GM12872 (cell line): ENCODE measurements around the gene ADGRL3.

Experiments used
- TF ChIP-seq, protein P1 (sequence below): IDR thresholded peaks from 3 replicates; pipeline ENCODE4 v1.5.1; 2011; ENCODE audit warnings: low read depth, mild to moderate bottlenecking, low read length, moderate library complexity; ENCODE audit not compliant: insufficient read depth

ADGRL3 gene

DNA sequence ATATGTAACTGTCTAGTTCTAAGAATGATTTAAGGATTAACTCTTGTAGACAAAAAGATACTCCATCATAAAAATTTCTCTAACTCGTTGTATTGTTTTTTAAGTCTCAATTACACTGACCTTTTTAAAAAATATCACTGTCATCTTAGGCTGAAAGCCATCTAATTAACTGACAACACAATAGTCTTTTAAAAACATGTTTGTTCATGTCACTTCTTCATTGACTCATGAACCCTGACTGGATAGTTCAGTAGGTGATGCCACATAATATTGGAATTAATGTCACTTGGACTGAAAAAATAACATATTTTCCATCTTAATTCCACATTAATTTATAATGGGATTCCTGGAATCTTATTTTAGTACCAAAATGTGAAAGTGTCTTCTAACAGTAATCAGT lies 179.3 kb downstream of the ADGRL3 start:
- TF ChIP-seq, protein P1, sequence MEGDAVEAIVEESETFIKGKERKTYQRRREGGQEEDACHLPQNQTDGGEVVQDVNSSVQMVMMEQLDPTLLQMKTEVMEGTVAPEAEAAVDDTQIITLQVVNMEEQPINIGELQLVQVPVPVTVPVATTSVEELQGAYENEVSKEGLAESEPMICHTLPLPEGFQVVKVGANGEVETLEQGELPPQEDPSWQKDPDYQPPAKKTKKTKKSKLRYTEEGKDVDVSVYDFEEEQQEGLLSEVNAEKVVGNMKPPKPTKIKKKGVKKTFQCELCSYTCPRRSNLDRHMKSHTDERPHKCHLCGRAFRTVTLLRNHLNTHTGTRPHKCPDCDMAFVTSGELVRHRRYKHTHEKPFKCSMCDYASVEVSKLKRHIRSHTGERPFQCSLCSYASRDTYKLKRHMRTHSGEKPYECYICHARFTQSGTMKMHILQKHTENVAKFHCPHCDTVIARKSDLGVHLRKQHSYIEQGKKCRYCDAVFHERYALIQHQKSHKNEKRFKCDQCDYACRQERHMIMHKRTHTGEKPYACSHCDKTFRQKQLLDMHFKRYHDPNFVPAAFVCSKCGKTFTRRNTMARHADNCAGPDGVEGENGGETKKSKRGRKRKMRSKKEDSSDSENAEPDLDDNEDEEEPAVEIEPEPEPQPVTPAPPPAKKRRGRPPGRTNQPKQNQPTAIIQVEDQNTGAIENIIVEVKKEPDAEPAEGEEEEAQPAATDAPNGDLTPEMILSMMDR = no peak

DNA sequence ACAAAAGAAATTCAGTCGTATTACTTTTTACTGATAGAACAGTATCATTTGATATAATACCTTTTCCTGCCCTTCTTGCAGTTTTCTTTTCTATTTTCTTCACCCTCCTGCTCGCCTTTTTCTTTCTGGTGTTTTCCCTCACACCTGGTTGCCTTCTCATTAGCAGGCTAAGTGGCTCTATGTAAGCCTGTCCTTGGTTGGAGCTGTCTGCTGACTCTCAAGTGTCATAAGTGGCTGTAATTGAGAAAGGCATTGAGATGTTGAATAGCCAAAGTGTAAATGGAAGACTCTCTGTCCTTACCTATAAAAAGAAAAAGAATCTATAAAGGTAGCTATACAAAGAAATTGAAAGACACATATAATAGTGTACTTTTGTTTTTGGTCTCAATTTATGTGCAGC lies 180.7 kb downstream of the ADGRL3 start:
- TF ChIP-seq, protein P1 = no peak

DNA sequence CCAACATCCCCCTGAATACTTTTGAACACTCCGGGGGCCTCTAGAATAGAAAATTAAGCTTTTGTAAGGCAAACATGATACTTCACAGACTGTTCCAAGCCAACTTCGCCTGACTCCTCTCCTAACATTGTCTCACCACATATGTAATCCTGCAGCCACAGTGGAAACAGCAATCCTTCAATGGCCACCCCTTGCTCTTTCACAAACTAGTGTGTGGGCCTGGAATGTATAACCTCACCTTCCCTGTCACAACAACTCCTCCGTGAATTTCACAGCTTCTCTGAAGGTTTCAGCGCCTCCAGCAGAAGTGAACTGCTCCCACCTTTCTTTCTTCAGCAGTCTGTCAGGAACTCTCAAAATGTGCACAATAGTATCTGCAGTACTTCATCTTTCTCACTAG lies 185.1 kb downstream of the ADGRL3 start:
- TF ChIP-seq, protein P1 = no peak

DNA sequence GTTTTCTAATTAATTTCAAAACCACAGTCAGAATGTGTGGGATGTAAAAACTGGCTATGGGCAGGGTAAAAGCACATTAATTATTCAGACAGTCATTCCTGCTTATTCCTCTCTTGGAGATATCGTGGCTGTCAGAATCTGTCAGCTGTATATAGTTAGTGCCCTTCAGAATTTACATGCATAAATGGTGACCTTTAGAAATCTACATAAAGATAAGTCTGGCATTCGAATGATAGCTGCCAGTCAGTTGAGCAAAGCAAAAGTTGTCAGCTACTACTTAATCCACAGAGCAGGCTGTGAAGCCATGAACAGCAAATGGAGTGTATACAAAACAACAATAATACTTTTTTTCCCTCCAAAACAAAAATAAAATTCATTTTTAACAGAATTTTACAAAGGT lies 189.5 kb downstream of the ADGRL3 start:
- TF ChIP-seq, protein P1 = no peak

DNA sequence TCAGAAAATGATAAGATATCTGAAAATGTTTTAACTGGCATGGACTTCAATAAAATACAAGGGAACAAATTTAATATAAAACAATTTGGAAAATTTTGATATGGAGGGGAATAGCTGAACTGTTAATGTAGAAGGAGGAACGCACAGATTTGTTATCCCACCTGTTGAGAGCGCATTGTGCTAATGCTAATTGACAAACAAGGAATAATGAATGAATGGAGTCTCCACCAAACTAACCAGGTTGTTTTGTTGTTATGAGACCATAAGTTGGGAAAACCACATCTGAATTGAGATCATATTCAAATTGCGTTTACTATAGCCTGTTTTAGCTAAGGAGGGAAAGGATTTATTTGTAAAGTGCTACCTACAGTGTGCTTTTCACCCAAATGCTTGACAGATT lies 195.6 kb downstream of the ADGRL3 start:
- TF ChIP-seq, protein P1 = no peak

DNA sequence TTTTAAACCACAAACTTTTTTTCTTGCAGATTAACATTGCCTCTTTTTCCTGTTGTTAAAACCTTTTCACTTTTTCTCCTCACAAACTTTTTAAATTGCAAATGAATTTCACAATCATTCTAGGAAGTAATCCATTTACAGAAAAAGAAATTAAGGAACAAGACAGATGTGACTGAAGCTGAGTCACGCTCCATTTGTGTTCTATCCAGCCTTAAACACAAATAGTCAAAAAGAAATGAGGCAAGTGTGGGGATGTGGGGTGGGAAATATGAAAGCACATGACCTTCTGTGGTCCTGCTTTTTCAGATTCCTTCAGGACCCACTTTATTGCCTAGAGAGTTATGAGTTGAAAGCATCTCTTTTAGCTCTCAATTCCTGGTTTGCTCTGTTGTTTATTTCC lies 197.0 kb downstream of the ADGRL3 start:
- TF ChIP-seq, protein P1 = no peak

DNA sequence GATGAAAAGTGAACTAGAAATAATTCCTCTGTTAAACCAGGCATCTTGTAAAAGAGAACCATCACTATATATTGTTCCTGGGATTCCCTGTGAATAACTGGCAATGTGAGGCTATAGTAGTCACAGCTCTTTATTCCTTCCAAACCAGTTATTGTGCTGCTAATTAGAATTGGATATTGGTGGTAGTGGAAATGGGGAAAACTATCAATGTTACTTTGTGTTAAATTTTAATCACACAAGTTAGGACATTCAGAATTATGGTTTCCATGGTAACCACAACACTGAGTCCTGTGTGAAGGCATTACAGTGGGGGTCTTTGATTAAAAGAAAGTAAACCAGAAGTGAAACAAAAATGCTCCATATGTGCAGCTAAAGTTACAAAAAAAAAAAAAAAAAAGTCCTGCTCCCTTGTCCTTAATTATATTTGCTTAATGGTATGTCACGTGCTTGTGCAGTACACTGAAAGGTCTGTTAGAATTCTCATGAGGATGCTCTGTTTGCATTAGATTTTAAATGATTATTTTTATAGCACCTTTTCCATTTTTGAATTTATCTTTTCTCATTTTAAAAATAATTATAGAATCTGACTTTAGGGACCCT lies 200.4 kb downstream of the ADGRL3 start:
- TF ChIP-seq, protein P1 = no peak
